Measurements from ENCODE around the gene POLG.

POLG gene

DNA sequence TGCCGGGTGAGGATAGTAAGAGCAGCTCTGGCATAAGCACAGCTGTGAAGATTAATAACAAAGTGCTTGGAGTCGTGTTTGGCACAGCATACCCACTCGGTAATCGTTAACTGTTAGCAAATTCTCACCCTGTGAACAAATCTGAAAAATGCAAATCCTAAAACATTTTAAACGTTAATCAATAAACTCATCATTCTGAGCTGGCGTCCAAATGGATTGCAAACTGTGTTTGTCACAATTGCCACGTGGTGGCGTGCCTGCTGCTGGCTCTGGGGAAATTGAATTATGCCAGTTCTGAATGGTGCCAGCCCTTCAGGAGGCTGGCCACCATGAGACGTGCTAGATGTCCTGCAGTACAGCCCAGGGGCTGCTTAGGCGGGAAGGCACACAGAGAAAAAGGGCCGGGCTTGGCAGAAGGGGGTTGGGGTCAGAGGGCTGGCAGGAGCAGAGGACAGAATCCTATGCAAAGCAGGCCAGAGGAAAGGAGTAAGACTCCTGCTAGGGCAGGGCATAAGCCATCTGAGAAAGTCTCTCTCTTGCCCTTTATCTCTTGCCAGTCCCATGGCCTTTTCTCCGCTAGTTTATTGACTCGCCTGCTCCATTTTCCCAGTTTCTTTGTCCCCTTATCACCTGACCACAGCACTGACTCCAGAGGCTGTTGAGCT is 22.1 kb upstream of the POLG start:
- DNase-seq = no peak

DNA sequence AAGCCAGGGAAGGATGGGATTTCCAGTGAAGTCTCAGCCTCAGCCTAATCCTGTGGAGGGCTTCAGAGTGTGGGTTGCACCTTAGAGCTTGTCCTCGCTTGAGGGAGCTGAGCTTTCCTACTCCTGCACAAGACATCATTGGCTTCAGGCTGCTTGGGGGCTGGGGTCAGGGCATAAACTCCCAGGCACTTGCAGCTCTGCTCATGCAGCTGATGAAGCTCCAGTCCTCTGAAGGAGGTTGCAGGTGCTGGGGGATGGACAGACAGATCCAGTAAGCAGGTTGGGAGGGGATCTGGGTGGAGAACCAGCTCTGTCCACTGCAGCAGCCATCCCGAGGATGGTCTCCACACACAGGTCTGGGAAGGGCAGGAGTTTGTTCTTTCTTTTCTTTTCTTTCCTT is 19.4 kb upstream of the POLG start:
- DNase-seq = no peak

DNA sequence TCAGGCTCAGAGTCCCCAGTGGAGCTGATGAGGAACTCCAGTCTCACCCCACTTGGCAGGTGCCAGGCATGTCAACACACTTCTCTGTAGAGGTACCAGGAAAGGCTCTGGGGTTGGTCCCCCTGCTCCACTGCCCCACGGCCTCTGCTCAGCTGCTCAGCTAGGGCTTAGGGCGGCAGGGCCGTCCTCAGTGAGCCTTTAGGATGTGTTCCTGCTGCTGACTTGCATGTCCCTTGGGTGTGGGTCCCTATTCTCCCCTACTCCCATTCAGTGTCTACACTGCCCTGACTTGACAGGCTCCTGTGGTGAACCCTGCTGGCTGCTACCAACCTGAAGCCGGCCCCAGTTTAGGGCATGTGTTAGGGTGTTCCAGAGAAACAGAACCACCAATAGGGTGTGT is 17.9 kb upstream of the POLG start:
- DNase-seq = no peak

DNA sequence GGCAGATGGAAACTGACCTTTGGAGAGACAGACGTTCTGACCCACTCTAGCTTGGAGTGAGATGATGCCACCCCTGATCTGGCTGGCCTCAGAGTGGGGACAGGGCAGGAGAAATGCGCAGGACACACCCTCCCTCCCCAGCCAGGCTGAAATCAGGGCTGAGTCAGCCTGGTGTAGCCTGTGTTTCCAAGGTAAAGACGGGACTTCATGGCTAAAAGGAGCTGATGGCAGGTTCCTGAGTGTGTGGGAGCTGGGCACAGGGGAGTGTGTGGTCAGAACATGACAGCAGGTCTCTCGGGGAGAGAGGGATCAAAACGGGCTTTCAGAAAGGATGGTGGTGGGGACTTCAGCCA is 14.6 kb upstream of the POLG start:
- no peak for DNase-seq

DNA sequence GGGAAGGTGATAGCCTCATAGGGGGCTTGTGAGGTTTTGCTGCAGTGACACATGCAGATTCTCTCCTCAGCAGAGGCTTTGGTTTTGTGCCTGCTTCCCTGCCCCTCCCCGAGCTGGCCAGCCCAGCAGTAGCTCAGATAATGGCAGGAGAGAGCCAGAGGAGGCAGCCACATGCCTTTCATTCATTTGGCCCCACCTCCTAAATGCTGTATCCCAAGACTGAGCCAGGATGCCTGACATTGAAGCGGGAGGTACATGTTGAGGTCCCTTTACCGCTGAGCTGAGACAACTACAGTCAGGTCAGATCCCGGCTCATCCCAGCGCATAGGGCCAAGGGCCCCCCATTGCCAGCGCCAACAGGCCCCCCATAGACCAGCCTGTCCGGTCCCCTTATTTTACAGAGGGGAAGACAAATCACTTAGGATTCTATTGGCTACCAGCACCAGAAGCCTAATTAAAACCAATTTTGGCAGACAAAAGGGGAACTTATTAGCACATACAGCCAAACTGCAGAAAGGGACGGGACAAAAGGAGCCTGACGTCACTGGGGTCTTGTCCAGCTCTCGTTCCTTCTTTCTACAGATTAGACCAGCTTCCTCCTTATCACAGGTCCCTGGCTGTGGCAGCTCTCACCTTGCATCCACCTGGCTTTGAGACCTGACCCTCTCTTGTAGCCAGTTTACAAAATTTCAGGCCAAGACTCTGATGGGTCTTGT is 12.1 kb upstream of the POLG start:
- DNase-seq = no peak

DNA sequence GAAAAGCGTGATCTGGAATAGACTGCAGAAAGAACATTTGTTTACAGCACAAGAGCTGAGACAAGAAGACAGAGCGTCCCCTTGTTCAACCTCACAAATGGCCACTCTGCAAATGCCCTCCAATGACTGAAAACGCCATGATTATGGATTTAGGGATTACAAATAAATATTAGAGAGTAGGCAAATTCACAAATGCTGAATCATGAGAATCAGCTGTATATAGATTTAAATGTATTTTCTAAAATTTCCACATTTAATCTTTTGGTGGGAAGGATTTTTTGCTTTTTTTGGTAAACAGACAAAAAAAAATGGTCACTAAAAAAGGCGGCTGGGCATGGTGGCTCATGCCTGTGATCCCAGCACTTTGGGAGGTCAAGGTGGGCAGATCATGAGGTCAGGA is 10.6 kb upstream of the POLG start:
- DNase-seq = no peak

GRCh38 chr15:89342840-89343239 is 8.2 kb upstream of the POLG start:
- no peak for DNase-seq

- DNase-seq = no peak
Measured at GRCh38 chr15:89341316-89342005, 6.8 kb upstream of the POLG start.

- DNase-seq = no peak
Measured at GRCh38 chr15:89340573-89340972, 5.9 kb upstream of the POLG start.

DNA sequence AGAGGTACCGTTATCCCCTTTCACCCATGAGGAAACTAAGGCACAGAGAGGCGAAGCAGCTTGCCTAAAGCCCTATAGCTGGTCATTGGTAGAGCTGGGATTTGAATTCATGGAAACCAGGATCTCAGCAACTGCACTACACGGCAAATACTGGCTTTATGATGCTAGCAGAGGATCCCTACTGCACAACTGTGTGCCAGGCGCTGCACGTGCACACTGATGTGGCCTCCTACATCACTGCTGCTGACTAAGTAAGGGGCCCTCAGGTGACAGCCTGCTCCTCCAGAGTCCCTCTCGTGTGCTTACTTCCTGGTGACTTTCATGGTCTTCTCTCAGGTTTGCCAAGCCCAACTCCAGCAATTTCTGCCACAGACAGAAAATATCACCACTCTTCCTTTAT is 3.4 kb upstream of the POLG start:
- no peak for DNase-seq

DNA sequence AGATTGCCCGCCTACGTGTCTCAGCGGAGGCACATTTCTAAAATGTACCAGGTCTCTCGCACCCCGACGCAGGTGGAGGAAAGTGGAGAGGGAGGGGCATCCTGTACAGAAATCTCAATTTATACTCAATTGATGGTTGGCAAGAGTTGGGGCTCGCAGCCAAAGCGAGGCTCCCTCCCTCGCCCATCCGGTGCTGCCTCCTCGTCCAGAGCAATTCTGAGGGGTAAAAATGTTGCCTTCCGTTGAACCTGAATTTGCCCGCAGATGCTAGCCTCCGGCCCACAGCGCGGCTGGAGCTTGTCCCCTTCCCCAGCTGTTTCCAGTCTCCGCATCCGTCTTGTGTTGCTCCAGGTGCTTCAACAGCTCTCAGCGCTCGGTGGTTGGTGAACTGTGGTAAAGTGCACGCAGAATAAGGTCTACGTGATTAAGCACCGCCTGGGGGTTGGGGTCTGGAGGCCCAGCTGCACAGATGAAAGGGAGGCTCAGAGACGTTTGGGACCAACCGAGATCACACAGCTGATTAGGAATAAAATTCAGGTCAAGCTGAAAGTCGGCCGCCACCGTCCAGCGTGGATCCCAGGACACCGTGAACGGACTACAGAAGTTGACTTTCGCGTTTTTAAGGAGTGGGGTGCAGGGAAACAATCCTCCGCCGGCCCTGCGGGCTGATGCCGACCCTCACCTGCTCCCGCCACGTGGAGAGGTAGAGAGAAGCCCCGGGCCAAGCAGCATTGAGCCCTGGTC is 846 bp upstream of the POLG start:
- no peak for DNase-seq

- no peak for DNase-seq
Measured at GRCh38 chr15:89333959-89334509, 590 bp downstream of the POLG start.

GRCh38 chr15:89333011-89333860 is 1.4 kb downstream of the POLG start:
- no peak for DNase-seq

- no peak for DNase-seq
Measured at GRCh38 chr15:89332446-89332845, 2.2 kb downstream of the POLG start.

- DNase-seq = no peak
Measured at GRCh38 chr15:89330881-89331595, 3.6 kb downstream of the POLG start.

- DNase-seq = no peak
Measured at GRCh38 chr15:89330119-89330518, 4.5 kb downstream of the POLG start.

- no peak for DNase-seq
Measured at GRCh38 chr15:89329329-89330084, 5.1 kb downstream of the POLG start.

- DNase-seq = no peak
Measured at GRCh38 chr15:89328398-89329254, 6.0 kb downstream of the POLG start.

DNA sequence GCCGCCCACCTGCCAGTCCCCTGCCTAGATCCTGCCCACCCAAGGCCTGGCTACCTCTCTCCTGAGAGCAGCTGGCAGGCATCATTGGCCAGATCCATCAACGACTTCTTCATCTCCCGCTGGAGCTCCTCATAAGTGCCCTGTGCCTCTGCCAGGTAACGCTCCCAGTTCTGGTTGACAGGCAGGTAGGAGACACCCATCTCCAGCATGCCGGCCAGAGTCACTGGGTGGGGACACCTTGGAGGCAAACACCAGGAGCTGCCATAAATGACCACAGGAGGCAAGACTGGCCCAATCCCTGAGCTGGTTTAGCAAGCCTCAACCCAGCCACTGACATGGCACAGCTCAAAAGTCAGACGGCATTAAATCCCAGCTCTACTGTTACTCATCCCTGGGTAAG is 7.5 kb downstream of the POLG start:
- no peak for DNase-seq

DNA sequence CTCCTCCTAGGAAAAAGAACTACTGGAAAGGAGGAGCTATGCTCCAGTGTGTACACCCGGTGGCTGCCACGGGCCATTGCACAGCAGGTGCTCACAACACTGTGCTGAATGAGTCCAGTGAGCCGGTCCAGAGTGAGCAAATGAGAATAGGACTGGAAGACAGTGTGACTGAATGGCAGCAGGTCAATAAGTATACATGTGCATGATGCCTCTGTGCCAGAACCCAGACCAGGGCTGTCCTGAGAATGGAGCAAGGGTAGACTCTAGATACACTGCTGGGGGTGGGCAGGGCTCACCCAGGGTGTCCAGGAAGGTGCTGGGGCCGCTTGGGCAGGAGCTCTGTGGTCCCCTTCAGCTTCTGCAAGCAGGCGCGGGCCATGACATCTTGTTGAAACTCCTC is 8.3 kb downstream of the POLG start:
- DNase-seq = no peak

All from activated CD4-positive, CD25-positive, alpha-beta regulatory T cell (primary cell).